ENCODE results near the gene RAB4B. TPM values are rescaled to one million over a fixed set of nuclear protein-coding genes. Genes with fewer than 3 reads are reported as not detected.

The RAB4B gene
- total RNA-seq, 1 donor from 2014 or later: 29.2 TPM

- H3K27ac Mint-ChIP-seq (ENCODE audit: unreplicated experiment): peak overlapping the region; percentile 76
- H3K9me3 Mint-ChIP-seq (ENCODE audit: unreplicated experiment): no peaks in the 10 kb centered on the region
- DNase-seq (ENCODE audit: low spot score): no peak
- peak overlapping the region; percentile 7 for H3K4me3 Mint-ChIP-seq (ENCODE audit: unreplicated experiment)
- peaks cover 4% of the 10 kb centered on the region for H3K27me3 Mint-ChIP-seq (ENCODE audit: unreplicated experiment)
- TF ChIP-seq, protein P1, sequence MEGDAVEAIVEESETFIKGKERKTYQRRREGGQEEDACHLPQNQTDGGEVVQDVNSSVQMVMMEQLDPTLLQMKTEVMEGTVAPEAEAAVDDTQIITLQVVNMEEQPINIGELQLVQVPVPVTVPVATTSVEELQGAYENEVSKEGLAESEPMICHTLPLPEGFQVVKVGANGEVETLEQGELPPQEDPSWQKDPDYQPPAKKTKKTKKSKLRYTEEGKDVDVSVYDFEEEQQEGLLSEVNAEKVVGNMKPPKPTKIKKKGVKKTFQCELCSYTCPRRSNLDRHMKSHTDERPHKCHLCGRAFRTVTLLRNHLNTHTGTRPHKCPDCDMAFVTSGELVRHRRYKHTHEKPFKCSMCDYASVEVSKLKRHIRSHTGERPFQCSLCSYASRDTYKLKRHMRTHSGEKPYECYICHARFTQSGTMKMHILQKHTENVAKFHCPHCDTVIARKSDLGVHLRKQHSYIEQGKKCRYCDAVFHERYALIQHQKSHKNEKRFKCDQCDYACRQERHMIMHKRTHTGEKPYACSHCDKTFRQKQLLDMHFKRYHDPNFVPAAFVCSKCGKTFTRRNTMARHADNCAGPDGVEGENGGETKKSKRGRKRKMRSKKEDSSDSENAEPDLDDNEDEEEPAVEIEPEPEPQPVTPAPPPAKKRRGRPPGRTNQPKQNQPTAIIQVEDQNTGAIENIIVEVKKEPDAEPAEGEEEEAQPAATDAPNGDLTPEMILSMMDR (IDR thresholded peaks at IDR 0.05; ENCODE audit: unreplicated experiment): no peak
- H3K4me1 Mint-ChIP-seq (ENCODE audit: unreplicated experiment): peaks cover 19% of the 10 kb centered on the region
- H3K36me3 Mint-ChIP-seq (ENCODE audit: low read depth, unreplicated experiment): peaks cover 4% of the 10 kb centered on the region
Observed at GRCh38 chr19:40776364-40776763, 1.7 kb upstream of the RAB4B start.

DNA sequence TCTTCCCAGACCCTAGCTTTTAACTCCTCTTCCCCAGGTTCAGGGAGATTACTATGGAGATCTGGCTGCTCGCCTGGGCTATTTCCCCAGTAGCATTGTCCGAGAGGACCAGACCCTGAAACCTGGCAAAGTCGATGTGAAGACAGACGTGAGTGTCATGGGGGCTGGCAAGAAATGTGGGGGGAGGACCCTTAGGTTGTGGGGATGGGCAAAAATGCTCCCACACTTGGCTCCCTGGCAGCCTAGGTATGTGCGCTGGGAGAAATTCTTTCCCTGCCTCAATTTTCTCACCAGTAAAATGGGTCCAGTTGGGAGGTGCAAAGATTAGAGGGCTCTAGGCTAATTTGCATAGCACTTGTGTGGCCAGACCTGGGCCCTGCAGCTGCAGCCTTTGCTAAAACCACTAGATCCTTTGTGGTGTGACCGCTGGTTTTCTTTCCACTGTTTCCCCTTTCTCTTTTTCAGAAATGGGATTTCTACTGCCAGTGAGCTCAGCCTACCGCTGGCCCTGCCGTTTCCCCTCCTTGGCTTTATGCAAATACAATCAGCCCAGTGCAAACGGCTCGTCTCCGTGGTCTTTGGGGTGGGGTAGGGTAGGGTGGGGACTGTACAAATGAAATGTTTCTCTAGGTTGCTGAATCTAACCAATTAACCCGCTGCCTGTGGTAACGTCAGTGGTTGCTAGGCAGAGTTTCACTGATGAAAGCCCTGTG is 959 bp upstream of the RAB4B start:
- Mint-ChIP-seq H3K9me3 (ENCODE audit: unreplicated experiment) (no peaks in the 10 kb centered on the region), H3K4me1 (ENCODE audit: unreplicated experiment) (peaks cover 19% of the 10 kb centered on the region), H3K27me3 (ENCODE audit: unreplicated experiment) (peaks cover 5% of the 10 kb centered on the region), H3K27ac (ENCODE audit: unreplicated experiment) (peak overlapping the region; percentile 76), H3K36me3 (ENCODE audit: low read depth, unreplicated experiment) (peaks cover 3% of the 10 kb centered on the region), H3K4me3 (ENCODE audit: unreplicated experiment) (peak overlapping the region; percentile 89)
- peak; percentile 85 for DNase-seq (ENCODE audit: low spot score)
- TF ChIP-seq, protein P1 (IDR thresholded peaks at IDR 0.05; ENCODE audit: unreplicated experiment): no peak

DNA sequence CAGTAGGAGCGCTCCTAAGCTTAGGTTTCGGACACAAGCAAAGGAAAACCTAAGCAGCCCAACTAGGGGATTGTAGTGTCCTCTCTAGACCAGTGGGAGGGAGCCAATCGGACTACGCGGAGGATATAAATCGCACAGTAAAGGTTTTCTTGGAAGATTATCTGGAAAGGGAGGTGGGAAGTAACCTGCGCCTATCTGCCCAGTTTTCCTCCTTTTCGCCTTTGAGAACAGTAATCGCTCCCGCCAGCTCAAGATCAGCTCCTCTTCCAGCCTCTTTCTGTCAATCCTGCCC is 456 bp upstream of the RAB4B start:
- Mint-ChIP-seq H3K27me3 (ENCODE audit: unreplicated experiment) (peaks cover 9% of the 10 kb centered on the region), H3K9me3 (ENCODE audit: unreplicated experiment) (no peaks in the 10 kb centered on the region)

GRCh38 chr19:40778706-40779284 is 748 bp downstream of the RAB4B start:
- DNase-seq (ENCODE audit: low spot score): no peak
- peak overlapping the region; percentile 76 for H3K27ac Mint-ChIP-seq (ENCODE audit: unreplicated experiment)
- peaks cover 6% of the 10 kb centered on the region for H3K36me3 Mint-ChIP-seq (ENCODE audit: low read depth, unreplicated experiment)
- H3K4me1 Mint-ChIP-seq (ENCODE audit: unreplicated experiment): peaks cover 19% of the 10 kb centered on the region
- TF ChIP-seq, protein P1 (IDR thresholded peaks at IDR 0.05; ENCODE audit: unreplicated experiment): no peak
- peak overlapping the region; percentile 89 for H3K4me3 Mint-ChIP-seq (ENCODE audit: unreplicated experiment)
- H3K9me3 Mint-ChIP-seq (ENCODE audit: unreplicated experiment): no peaks in the 10 kb centered on the region
- peaks cover 13% of the 10 kb centered on the region for H3K27me3 Mint-ChIP-seq (ENCODE audit: unreplicated experiment)

More for the DNA sequence above, 456 bp upstream of the RAB4B start:
- H3K27ac Mint-ChIP-seq (ENCODE audit: unreplicated experiment): peak overlapping the region; percentile 76
- DNase-seq (ENCODE audit: low spot score): no peak
- peak overlapping the region; percentile 89 for H3K4me3 Mint-ChIP-seq (ENCODE audit: unreplicated experiment)
- peaks cover 19% of the 10 kb centered on the region for H3K4me1 Mint-ChIP-seq (ENCODE audit: unreplicated experiment)
- TF ChIP-seq, protein P1 (IDR thresholded peaks at IDR 0.05; ENCODE audit: unreplicated experiment): no peak
- peaks cover 6% of the 10 kb centered on the region for H3K36me3 Mint-ChIP-seq (ENCODE audit: low read depth, unreplicated experiment)

DNA sequence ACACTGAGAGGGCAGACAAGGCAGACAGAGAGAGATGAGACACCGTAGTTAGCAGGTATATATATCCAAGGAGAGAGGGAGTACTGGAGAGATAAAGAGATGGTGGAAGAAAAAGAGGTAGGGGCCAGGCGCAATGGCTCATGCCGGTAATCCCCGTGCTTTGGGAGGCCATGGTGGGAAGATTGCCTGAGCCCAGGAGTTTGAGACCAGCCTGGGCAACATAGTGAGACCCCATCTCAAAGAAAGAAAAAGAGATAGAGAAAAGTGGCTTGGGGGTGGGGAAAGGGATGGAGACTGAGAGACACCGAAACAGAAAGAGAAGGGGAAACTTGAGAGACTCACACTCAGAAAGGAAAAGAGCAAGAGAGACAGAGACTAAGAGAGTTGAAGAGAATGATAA is 2.5 kb downstream of the RAB4B start:
- no peak overlapping the region for H3K4me3 Mint-ChIP-seq (ENCODE audit: unreplicated experiment)
- peaks cover 13% of the 10 kb centered on the region for H3K27me3 Mint-ChIP-seq (ENCODE audit: unreplicated experiment)
- no peak overlapping the region for H3K27ac Mint-ChIP-seq (ENCODE audit: unreplicated experiment)
- no peaks in the 10 kb centered on the region for H3K9me3 Mint-ChIP-seq (ENCODE audit: unreplicated experiment)
- peaks cover 6% of the 10 kb centered on the region for H3K36me3 Mint-ChIP-seq (ENCODE audit: low read depth, unreplicated experiment)
- TF ChIP-seq, protein P1 (IDR thresholded peaks at IDR 0.05; ENCODE audit: unreplicated experiment): no peak
- H3K4me1 Mint-ChIP-seq (ENCODE audit: unreplicated experiment): peaks cover 19% of the 10 kb centered on the region
- no peak for DNase-seq (ENCODE audit: low spot score)
